Fibroblast of mammary gland (primary cell): ENCODE data around the gene TUBA4B.
A peak's percentile ranks its signal among the peaks of the same experiment; 100 is the strongest.
"Not testable (repeated sequence)": the region's sequence is repeated elsewhere in the genome, so short reads cannot be mapped to it uniquely, and the experiment has no call there.

Experiments used
- DNase-seq: peaks from one replicate; pipeline ENCODE4 v3.0.0-alpha.2; 2010; ENCODE audit warnings: low read depth
- H3K4me3 ChIP-seq: 2 replicates; pipeline ENCODE4 v1.5.1; 2011; ENCODE audit warnings: low read depth, mild to moderate bottlenecking, low read length, moderate library complexity; ENCODE audit not compliant: control insufficient read depth
- TF ChIP-seq, protein P1 (sequence below): conservative IDR thresholded peaks from 2 replicates; pipeline ENCODE4 v1.5.1; 2011; ENCODE audit warnings: low read depth, low read length, inconsistent platforms; ENCODE audit not compliant: control insufficient read depth, insufficient read depth

Gene TUBA4B

DNA sequence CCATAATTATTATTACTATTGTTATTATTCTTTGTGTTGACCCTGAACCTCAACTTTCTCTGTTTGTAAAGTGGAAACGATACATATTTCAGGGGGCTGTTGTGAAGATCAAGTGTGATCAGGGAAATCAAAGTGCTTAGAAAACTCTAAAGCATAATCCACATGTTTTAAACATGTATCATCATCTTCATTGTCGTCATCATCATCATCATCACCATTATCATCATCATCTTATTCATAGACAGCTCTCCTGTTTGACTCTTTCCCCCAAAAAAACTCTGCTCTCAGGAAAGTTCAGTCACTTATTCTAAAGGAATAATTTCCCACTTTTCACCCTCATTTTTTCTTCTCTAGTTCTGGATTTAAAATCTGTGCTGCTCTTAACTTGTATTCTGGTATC lies 51.2 kb downstream of the TUBA4B start:
- TF ChIP-seq, protein P1, sequence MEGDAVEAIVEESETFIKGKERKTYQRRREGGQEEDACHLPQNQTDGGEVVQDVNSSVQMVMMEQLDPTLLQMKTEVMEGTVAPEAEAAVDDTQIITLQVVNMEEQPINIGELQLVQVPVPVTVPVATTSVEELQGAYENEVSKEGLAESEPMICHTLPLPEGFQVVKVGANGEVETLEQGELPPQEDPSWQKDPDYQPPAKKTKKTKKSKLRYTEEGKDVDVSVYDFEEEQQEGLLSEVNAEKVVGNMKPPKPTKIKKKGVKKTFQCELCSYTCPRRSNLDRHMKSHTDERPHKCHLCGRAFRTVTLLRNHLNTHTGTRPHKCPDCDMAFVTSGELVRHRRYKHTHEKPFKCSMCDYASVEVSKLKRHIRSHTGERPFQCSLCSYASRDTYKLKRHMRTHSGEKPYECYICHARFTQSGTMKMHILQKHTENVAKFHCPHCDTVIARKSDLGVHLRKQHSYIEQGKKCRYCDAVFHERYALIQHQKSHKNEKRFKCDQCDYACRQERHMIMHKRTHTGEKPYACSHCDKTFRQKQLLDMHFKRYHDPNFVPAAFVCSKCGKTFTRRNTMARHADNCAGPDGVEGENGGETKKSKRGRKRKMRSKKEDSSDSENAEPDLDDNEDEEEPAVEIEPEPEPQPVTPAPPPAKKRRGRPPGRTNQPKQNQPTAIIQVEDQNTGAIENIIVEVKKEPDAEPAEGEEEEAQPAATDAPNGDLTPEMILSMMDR: no peak
- DNase-seq: no peak
- no peak overlapping the region for H3K4me3 ChIP-seq

DNA sequence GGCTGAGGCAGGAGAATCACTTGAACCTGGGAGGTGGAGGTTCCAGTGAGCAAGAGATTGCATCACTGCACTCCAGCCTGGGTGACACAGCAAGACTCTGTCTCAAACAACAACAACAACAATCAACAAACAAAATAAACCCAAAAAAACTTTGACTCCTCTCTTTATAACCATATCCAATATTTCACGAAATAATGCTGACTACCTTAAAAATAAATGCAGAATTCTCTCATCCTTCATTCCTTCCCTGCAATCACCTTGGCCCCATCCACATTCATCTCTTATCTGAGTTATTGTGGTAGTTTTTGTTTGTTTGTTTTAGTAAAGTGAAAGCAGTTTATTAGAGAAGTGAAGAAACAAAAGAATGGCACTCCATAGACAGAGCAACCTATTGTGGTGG lies 53.0 kb downstream of the TUBA4B start:
- H3K4me3 ChIP-seq: no peak overlapping the region
- TF ChIP-seq, protein P1: no peak
- no peak for DNase-seq

DNA sequence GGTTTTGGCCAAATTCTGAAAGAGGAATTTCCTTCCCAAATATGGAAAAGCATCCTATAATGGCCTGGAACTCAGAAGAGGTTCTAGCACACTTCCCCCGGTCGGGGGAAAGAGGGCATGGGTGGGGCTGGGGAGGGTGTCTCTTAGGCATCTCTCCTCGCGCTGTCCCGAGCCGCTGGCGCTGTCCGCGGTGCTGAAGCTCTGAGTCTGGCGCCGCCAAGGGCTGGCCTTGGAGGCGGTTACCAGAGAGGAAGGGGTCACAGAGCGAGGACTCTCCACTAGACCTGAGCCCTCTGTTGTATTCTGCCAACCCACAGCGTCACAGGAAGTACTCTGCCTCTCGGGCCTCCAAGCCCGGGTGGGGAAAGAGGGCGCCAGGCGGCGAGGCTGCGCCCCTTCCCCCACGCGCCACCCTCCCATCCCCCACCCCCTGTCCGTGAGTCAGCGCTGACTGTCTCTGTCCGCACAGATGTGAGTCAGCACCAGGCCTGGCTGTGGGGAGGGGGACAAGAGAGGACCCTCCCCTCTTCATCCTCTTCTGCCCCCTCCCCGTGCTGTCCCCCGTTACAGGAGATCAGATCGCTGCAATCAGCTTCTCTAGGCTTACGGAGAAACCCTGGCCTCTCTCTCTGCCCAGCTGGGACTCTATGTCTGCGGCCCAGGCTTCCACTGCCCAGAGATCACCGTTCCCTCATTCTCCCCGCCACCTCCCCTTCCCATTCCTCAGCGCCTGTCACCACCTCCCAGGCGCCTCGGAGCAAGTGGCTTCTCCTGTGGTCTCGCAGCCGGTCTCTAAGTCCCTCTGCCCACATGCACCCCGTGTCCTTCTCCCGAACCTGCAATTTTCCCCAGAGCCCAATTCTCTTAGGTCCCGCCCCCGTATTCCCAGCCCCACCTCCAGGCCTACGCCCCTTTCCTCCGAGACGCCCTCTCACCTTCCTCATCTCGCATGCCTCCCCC lies 55.4 kb downstream of the TUBA4B start:
- DNase-seq: peak; percentile 67
- peak overlapping the region; percentile 39 for H3K4me3 ChIP-seq
- TF ChIP-seq, protein P1: no peak

DNA sequence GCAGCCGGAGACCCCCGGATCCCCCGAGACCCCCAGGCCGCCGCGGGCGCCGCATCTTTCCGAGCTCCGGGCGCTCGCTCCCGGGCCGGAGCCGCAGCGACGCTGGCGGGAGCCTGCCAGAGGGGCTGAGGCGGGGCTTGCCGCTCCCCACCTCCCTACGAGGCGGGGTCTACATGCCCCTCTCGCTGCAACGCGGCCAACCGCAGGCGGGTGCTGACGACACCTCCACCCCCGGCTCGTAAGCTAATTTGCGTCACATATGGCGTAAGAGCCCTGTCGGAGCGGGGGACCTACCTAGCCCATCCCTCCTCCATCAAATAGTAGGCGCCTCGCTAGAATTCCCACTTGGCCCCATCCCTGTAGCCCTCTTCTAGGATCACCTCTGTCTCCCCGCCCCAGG lies 56.2 kb downstream of the TUBA4B start, which contains the start of gene PTPRN:
PTPRN (minus strand) TSS at position 124 of the 400 bp plus-strand sequence; CDS start at position 55, 69 bp downstream.
- peak; percentile 79 for DNase-seq
- H3K4me3 ChIP-seq: peak within 1 kb of the TSS; percentile 39
- TF ChIP-seq, protein P1: no peak

DNA sequence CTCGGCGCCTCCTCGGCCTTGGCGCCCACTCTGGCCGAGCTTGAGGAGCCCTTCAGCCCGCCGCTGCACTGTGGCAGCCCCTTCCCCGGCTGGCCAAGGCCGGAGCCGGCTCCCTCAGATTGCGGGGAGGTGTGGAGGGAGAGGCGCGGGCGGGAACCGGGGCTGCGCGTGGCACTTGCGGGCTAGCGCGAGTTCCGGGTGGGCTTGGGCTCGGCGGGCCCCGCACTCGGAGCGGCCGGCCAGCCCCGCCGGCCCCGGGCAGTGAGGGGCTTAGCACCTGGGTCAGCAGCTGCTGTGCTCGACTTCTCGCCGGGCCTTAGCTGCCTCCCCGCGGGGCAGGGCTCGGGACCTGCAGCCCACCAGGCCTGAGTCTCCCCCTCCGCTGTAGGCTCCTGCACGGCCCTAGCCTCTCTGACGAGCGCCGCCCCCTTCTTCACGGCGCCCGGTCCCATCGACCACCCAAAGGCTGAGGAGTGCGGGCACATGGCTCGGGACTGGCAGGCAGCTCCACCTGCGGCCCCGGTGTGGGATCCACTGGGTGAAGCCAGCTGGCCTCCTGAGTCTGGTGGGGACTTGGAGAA lies 59.7 kb downstream of the TUBA4B start:
- not testable (repeated sequence) for DNase-seq, H3K4me3 ChIP-seq

DNA sequence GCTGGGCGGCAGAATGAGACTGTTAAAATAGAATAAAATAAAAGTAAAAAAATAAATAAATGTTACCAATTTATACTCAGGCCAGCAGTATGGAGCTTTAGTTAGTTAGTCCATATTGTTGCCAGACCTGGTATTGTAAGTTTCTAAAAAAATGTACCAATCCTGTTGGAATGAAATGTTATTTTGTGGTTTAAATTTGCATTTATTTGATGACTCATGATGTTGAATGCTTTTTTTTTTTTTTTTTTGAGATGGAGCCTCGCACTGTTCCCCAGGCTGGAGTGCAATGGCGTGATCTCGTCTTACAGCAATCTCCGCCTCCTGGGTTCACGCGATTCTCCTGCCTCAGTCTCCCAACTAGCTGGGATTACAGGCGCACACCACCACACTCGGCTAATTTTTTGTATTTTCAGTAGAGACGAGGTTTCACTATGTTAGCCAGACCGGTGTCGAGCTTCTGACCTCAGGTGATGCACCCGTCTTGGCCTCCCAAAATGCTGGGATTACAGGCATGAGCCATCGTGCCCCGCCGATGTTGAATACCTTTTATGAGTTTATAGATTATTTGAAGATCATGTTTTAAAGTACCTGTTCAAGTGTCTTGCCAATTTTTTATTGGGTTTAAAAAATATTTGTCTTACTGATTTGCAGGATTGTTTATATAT lies 61.9 kb downstream of the TUBA4B start:
- DNase-seq: peak; percentile 48
- H3K4me3 ChIP-seq: no peak overlapping the region
- TF ChIP-seq, protein P1: no peak
